Panc1 (cell line): ENCODE measurements around the gene SAA4.

Source experiments
- CTCF ChIP-seq: fragments of 450-650 bp; IDR thresholded peaks from 2 replicates; pipeline ENCODE4 v1.5.1; 2017; ENCODE audit warnings: mild to moderate bottlenecking
- POLR2AphosphoS5 ChIP-seq: IDR thresholded peaks from 2 replicates; pipeline ENCODE4 v1.6.1; 2012; ENCODE audit warnings: mild to moderate bottlenecking, low read depth, low read length, moderate library complexity
- REST ChIP-seq, 2 experiments: IDR thresholded peaks; 2 replicates each; pipeline ENCODE4 v1.6.1; 2011 to 2012; ENCODE audit warnings: low read depth in 2 of 2, control low read depth in 1 of 2, low read length in 1 of 2, mild to moderate bottlenecking in 1 of 2, moderate library complexity in 1 of 2; ENCODE audit not compliant: insufficient read depth in 1 of 2

- TF ChIP-seq CTCF (no peak), REST (IDR thresholded peaks at IDR 0.05; ENCODE audit: insufficient read depth in 1 of 2, low read depth in 2 of 2, low read length in 1 of 2) (no peak), POLR2AphosphoS5 (no peak)
These were observed 40.1 kb downstream of the SAA4 start for GRCh38 chr11:18196532-18196931.
